IPS-NIHi7 (cell line): ENCODE results near the gene SMPD1.

Experiments used
- DNase-seq: peaks from one replicate; pipeline ENCODE4 v3.0.0; 2012; ENCODE audit warnings: mixed read lengths; ENCODE audit errors: extremely low spot score

Gene SMPD1

DNA sequence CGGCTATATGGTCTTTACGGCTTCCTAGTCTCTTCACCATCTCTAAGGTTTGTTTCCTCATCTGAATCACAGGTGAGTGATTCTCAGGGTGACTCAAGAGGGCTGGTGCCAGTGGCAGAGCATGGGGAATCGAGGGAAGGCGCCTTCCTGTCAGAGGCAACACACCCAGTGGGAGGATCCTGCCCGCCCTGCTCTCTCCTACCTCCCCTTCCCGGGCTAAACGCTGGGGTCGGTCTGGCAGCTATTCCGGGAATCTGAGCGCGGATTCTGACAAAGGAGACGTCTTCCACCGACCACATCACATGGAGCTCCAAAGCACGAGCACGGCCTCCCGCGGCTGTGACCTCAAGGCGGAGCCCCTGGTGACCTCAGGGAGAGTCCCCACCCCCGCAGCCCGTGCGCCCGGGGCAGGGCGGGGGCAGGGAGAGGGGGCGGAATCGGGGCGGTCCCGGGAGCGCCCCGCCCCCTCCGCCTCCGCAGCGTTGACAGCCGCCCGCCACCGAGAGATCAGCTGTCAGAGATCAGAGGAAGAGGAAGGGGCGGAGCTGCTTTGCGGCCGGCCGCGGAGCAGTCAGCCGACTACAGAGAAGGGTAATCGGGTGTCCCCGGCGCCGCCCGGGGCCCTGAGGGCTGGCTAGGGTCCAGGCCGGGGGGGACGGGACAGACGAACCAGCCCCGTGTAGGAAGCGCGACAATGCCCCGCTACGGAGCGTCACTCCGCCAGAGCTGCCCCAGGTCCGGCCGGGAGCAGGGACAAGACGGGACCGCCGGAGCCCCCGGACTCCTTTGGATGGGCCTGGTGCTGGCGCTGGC, at the start of gene SMPD1:
Gene SMPD1, plus strand, starts transcription at position 570 of the 813 bp plus-strand sequence. Its CDS starts 125 bp downstream, at position 695.
- DNase-seq: peak; percentile 93

- DNase-seq: no peak
These were observed 44.9 kb upstream of the SMPD1 start for GRCh38 chr11:6345366-6345765.

DNA sequence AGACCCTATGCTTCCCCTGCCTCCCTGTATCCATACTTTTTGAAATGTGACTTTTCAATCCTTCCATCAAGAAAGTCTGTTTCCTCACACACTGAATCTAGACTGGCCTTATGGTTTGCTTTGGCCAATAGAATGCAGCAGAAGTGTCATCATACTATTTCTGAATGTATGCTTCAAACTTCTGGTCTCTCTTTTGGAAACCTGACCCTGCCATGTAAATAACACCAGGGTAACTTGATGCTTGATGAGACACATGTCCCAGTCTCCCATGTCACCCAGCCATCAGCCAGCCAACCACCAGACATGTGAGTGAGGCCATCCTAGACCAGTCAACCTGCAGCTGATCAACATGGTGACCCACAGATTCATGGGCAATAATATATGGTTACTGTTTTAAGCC, 40.2 kb upstream of the SMPD1 start:
- no peak for DNase-seq

GRCh38 chr11:6350486-6350885, 39.8 kb upstream of the SMPD1 start:
- no peak for DNase-seq

- no peak for DNase-seq
These were observed 38.4 kb upstream of the SMPD1 start for GRCh38 chr11:6351782-6352382.

DNA sequence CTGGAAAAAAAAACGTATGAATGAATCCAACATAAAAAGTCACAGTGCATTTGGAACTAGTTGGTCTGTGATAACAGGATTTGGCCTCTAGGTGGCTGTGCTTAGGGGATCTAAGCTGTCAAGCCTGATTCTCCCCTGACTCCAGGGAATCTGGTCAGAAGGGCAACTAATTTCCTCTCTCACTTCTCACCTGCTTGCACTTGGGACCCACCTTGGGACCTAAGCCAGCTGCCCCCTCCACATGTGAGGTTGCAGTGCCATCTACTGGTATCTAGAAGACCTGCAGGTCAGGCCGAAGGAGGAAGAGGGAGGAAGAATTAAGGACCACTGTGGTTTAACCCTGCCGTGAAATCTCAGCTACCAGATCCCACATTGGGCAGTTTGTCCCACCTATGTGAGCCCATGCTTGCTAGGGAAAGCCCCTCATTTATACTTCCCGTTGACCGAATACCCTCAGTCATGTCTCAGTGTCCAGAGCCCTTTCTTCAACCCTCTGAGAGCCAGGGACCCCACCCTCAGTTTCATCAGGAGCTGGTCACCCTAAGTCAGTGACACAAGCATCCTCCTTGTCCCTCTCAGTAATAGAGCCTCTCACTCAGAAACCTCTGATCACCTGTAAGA, 36.8 kb upstream of the SMPD1 start:
- peak; percentile 94 for DNase-seq

GRCh38 chr11:6354651-6355485, 35.4 kb upstream of the SMPD1 start:
- no peak for DNase-seq

- no peak for DNase-seq
These were observed 33.7 kb upstream of the SMPD1 start for GRCh38 chr11:6356503-6357055.

DNA sequence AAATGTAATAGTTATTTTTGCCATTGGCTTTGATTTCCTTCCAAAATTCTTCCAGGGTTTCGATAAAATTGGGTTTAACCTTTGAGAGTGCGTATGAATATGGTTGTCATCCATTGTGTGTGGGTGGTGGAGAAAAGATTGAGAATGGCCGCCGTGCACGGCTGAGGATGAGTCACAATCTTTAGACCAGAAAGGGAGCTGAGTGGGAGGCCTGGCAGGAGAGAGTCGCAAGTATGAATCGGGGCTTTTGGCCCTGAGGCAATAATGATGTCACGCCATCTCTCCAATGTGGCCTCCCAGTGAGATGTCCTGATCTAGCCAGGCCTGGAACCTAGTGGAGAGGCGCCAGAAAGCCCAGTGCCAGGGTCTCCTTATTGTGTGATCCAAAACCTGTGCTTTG, 33.1 kb upstream of the SMPD1 start:
- DNase-seq: peak; percentile 13

- DNase-seq: no peak
These were observed 30.1 kb upstream of the SMPD1 start for GRCh38 chr11:6360183-6360582.

- DNase-seq: no peak
These were observed 27.9 kb upstream of the SMPD1 start for GRCh38 chr11:6362185-6362872.

DNA sequence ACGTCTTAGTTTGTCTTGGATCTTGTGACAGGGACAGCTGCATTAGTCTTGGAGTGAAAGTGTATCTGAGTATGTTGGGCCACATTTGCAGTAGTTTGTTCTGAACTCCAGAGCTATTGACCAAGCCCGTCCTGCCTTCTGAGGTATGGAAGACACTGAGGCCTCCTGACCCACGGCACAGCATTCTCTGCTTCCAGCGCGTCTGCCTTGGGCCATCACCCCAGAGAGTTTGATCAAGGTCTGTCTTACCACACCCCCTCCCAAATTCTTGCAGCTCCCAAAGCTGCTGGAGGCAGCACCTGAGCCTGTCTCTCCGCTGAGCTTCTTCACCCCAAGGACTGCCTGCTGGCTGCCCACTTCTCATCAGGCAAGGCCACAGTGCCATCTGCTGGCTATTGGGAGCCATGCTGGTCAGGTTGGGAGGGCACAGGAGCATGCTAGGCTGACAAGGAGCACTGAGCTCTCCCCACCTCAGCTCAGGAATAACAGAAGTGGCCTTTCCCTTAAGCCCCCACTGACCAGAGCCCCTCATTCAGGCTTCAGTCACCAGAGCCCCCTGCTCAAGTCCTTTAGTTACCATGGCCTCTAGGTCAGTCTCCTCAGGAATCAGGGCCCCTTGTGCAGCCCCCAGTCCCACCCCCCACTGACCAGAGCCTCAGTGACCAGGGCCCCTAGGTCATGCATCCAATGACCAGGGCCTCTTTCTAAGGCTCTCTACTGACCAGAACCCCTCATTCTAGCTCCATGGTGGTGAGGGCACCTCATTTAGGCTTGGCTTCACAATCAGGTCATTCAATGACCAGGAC, 27.2 kb upstream of the SMPD1 start:
- peak; percentile 88 for DNase-seq

DNA sequence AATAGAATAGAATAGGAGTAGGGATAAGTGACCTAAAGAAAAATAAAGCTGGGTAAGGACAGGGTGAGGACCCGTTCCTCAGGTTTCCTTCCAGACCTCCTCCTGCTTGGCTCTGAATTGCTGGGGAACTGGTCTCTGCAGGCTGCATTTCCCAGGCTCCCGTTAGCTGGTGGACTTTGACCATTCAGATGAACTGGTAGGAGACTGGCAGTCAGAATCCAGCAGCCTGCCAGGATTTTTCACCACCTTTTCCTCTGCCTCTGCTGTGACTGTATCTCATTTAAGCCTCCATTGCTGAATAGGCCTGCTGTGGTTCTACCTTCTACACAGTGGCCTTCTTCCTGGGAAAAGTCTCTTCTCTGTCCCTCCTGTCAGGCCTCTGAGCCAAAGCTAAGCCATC, 24.6 kb upstream of the SMPD1 start:
- DNase-seq: no peak

GRCh38 chr11:6371825-6372224, 18.4 kb upstream of the SMPD1 start:
- DNase-seq: peak; percentile 31

DNA sequence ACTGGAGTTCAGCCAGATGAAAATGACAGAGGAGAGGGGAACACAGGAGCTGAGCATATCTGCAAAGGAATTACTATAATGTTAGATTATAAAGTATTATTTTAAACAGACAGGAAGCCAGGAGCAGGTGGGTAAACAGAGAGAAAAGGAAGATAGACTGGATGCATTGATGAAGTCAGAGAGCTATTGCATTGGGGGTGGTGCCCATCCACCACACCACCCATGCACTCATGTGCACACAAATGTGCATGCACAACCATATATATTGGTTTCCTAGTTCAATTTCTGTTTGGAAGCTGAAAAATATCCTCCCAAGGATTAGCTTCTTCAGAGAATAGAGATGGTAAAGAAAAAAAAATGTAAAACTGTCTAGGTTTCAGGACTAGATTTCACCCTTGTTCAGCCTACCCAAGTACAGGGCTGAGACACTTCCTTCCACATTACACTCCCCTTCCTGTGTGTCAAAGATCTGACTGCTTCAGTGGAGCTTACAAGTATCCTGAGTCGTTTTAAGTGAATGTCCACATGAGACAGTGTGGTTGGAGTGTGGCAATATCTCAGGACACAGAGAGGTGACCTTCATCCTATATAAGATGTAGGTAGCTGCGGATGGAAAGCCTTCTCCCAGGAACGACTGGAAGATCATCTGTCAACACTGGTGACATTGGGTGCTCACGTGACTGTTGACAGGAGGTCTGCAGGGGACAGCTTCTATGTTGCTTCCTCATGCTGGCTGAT, 12.2 kb upstream of the SMPD1 start:
- DNase-seq: no peak

DNA sequence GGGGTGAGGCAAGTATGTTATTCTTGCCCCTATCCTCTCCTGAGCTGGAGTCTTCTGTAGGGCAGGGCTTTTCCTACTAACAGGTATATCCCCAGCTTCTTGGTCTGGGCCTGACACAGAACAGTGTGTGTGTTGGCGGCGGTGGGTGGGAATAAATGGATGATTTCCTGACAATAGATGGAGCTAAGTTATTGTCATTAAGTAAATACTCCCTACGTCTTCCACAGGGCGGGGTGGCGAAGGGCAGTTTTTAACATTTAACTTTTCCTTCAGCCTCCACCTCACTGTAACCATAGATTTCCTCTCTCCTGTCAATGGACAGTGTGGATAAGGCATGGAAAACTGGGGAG, 11.7 kb upstream of the SMPD1 start:
- DNase-seq: no peak

DNA sequence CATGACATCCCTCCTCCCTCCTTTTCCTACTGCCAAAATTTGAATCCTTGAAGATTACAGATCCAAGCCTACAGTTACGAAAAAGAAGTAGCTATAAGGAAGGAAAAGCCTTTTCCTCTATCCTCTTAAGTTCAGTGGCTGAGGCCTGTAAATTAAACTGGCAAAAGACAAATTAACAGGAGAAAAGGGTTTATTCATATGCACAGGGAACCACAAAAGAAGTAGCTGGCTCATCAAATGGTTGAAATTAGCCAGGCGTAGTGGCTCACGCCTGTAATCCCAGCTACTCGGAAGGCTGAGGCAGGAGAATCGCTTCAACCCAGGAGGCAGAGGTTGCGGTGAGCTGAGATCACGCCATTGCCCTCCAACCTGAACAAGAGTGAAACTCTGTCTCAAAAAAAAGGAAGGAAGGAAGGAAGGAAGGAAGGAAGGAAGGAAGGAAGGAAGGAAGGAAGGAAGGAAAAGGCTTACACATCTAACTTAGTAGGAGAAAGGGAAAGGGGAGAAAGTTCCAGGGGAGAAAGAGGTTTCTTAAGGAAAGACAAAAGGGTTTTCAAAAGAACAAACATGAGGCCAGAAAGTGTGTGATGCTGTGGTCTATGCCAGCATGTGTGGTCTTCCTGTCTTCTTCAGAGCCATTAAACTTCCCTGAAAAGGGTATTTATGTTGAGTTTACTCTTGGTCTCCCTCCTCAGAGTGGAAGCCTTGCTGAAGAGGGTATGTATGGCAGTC, 5.1 kb upstream of the SMPD1 start:
- DNase-seq: no peak

GRCh38 chr11:6387811-6388599, 2.3 kb upstream of the SMPD1 start:
- no peak for DNase-seq
